Tibial artery (tissue), 4 donors: Measurements from ENCODE around the gene CSNK1E.

Experiments
- DNase-seq, 2 donors: peaks; one replicate each; pipeline ENCODE4 v3.0.0-alpha.2; 2019
- H3K27ac ChIP-seq, 2 donors: fragments of 200-600 bp; sonication (generic) in 1 of 2; 1 replicate in 1 of 2; 2 replicates in 1 of 2; pipeline ENCODE4 v1.5.1; 2018 to 2019; ENCODE audit warnings: mild to moderate bottlenecking in 1 of 2
- H3K27me3 ChIP-seq, 2 donors: fragments of 200-600 bp; sonication (generic) in 1 of 2; one replicate each; pipeline versions ENCODE4 v1.5.1 to v1.6.0; 2016 to 2019
- H3K36me3 ChIP-seq, 3 donors: fragments of 200-600 bp; sonication (generic) in 2 of 3; one replicate each; pipeline ENCODE4 v1.5.1; 2016 to 2019; ENCODE audit warnings: mild to moderate bottlenecking in 2 of 3
- H3K4me1 ChIP-seq, 4 donors: fragments of 200-600 bp; sonication (generic) in 2 of 4; 1 replicate in 3 of 4; 2 replicates in 1 of 4; pipeline ENCODE4 v1.5.1; 2016 to 2019
- H3K4me3 ChIP-seq, 2 donors: fragments of 200-600 bp; sonication (generic) in 1 of 2; 1 replicate in 1 of 2; 2 replicates in 1 of 2; pipeline ENCODE4 v1.5.1; 2018 to 2019; ENCODE audit warnings: mild to moderate bottlenecking in 2 of 2
- H3K9me3 ChIP-seq, 3 donors: fragments of 200-600 bp; sonication (generic) in 1 of 3; one replicate each; pipeline ENCODE4 v1.5.1; 2016 to 2019
- intact Hi-C: fragments of 100-400 bp; cut with DNase I; formaldehyde crosslinking; loops from one replicate; pipeline ENCODE4 v1.15.0; 2023; ENCODE audit warnings: low total_unique reads
- TF ChIP-seq, protein P1 (sequence below), 2 experiments: fragments of 200-600 bp in 1 of 2; fragments of 450-650 bp in 1 of 2; IDR thresholded peaks; one replicate each; pipeline ENCODE4 v1.5.1; 2017 to 2019; ENCODE audit warnings: antibody characterized with exemption in 2 of 2, mild to moderate bottlenecking in 1 of 2, moderate library complexity in 1 of 2

The CSNK1E gene

GRCh38 chr22:38257650-38258250 lies 59.5 kb downstream of the CSNK1E start:
- Histone ChIP-seq H3K27me3 (no peaks in the 10 kb centered on the region), H3K4me1 (peaks cover 0 to 93% (median 36%) of the 10 kb centered on the region in 4 donors), H3K4me3 (peak overlapping the region; percentile 30 to 41), H3K27ac (peak overlapping the region; percentile 75 to 80), H3K36me3 (no peaks in the 10 kb centered on the region), H3K9me3 (no peaks in the 10 kb centered on the region)
- TF ChIP-seq, protein P1, sequence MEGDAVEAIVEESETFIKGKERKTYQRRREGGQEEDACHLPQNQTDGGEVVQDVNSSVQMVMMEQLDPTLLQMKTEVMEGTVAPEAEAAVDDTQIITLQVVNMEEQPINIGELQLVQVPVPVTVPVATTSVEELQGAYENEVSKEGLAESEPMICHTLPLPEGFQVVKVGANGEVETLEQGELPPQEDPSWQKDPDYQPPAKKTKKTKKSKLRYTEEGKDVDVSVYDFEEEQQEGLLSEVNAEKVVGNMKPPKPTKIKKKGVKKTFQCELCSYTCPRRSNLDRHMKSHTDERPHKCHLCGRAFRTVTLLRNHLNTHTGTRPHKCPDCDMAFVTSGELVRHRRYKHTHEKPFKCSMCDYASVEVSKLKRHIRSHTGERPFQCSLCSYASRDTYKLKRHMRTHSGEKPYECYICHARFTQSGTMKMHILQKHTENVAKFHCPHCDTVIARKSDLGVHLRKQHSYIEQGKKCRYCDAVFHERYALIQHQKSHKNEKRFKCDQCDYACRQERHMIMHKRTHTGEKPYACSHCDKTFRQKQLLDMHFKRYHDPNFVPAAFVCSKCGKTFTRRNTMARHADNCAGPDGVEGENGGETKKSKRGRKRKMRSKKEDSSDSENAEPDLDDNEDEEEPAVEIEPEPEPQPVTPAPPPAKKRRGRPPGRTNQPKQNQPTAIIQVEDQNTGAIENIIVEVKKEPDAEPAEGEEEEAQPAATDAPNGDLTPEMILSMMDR (IDR thresholded peaks at IDR 0.05): no peak
- DNase-seq: no peak
- intact Hi-C loops: no loop called here

DNA sequence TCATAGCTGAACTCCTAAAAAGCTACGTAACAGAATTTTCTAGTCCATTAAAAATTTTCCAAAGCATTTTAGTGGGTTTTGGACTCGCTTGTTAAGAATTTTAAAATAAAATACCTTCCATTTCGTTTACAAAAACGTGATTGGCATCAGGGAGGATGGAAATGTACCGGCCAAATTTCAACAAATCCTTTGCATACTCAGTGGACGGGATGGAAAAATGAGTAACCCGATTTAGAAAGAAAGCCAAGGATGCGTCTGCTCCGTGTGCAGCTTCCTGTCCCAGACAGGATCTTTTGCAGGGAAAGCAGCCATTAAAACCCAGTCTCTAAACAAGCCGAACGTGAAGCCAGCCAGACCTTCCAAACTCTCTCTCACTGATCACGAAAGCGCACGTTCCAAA lies 60.1 kb downstream of the CSNK1E start:
- H3K27ac ChIP-seq: peak overlapping the region; percentile 75 to 80
- peaks cover 0 to 88% (median 34%) of the 10 kb centered on the region in 4 donors for H3K4me1 ChIP-seq
- intact Hi-C loops: no loop called here
- no peak for DNase-seq
- H3K4me3 ChIP-seq: peak overlapping the region; percentile 30 to 41
- no peaks in the 10 kb centered on the region for H3K27me3 ChIP-seq
- no peaks in the 10 kb centered on the region for H3K36me3 ChIP-seq
- H3K9me3 ChIP-seq: no peaks in the 10 kb centered on the region
- TF ChIP-seq, protein P1 (IDR thresholded peaks at IDR 0.05): no peak

GRCh38 chr22:38255697-38256096 lies 61.5 kb downstream of the CSNK1E start:
- H3K27ac ChIP-seq: peak overlapping the region; percentile 75 to 80
- H3K27me3 ChIP-seq: no peaks in the 10 kb centered on the region
- TF ChIP-seq, protein P1 (IDR thresholded peaks at IDR 0.05): no peak
- no peaks in the 10 kb centered on the region for H3K9me3 ChIP-seq
- no peaks in the 10 kb centered on the region for H3K36me3 ChIP-seq
- peaks cover 0 to 88% (median 33%) of the 10 kb centered on the region in 4 donors for H3K4me1 ChIP-seq
- intact Hi-C loops: no loop called here
- H3K4me3 ChIP-seq: no peak overlapping the region
- no peak for DNase-seq

- no peaks in the 10 kb centered on the region for H3K27me3 ChIP-seq
- H3K27ac ChIP-seq: peak overlapping the region in 1 of 2 donors; percentile 65
- TF ChIP-seq, protein P1 (IDR thresholded peaks at IDR 0.05): no peak
- H3K36me3 ChIP-seq: peaks cover 0 to 15% (median 0%) of the 10 kb centered on the region in 3 donors
- intact Hi-C loops: no loop called here
- no peak for DNase-seq
- H3K9me3 ChIP-seq: no peaks in the 10 kb centered on the region
- H3K4me3 ChIP-seq: no peak overlapping the region
- H3K4me1 ChIP-seq: peaks cover 6 to 88% (median 48%) of the 10 kb centered on the region in 4 donors
Measured at GRCh38 chr22:38251341-38251692, 65.9 kb downstream of the CSNK1E start.

- no peaks in the 10 kb centered on the region for H3K27me3 ChIP-seq
- peaks cover 6 to 88% (median 53%) of the 10 kb centered on the region in 4 donors for H3K4me1 ChIP-seq
- peaks cover 3 to 20% (median 4%) of the 10 kb centered on the region in 3 donors for H3K36me3 ChIP-seq
- TF ChIP-seq, protein P1 (IDR thresholded peaks at IDR 0.05): no peak
- no peak for DNase-seq
- intact Hi-C loops: no loop called here
- H3K9me3 ChIP-seq: no peaks in the 10 kb centered on the region
- H3K27ac ChIP-seq: peak overlapping the region; percentile 43 to 65
- H3K4me3 ChIP-seq: no peak overlapping the region
Measured at GRCh38 chr22:38250643-38251340, 66.4 kb downstream of the CSNK1E start.
